Osteocyte (in vitro differentiated cells): ENCODE results near the gene TMEM270. TPM values are rescaled to one million over a fixed set of nuclear protein-coding genes. Genes with fewer than 3 reads are reported as not detected.
"Not testable (repeated sequence)": the region's sequence is repeated elsewhere in the genome, so short reads cannot be mapped to it uniquely, and the experiment has no call there.

Experiments used
- DNase-seq: peaks from one replicate; pipeline ENCODE4 v3.0.0; 2021; ENCODE audit warnings: mixed read lengths; ENCODE audit not compliant: unreplicated experiment; ENCODE audit errors: extremely low spot score
- H3K27ac Mint-ChIP-seq: one replicate; pipeline ENCODE4 v1.8.0; 2021; ENCODE audit warnings: mild to moderate bottlenecking, mixed read lengths; ENCODE audit not compliant: unreplicated experiment
- H3K27me3 Mint-ChIP-seq: one replicate; pipeline ENCODE4 v1.8.0; 2021; ENCODE audit warnings: mixed read lengths; ENCODE audit not compliant: unreplicated experiment
- H3K36me3 Mint-ChIP-seq: one replicate; pipeline ENCODE4 v1.8.0; 2021; ENCODE audit warnings: mixed read lengths; ENCODE audit not compliant: unreplicated experiment
- H3K4me1 Mint-ChIP-seq: one replicate; pipeline ENCODE4 v1.8.0; 2021; ENCODE audit warnings: mixed read lengths; ENCODE audit not compliant: unreplicated experiment
- H3K4me3 Mint-ChIP-seq: one replicate; pipeline ENCODE4 v1.8.0; 2021; ENCODE audit warnings: mild to moderate bottlenecking, moderate library complexity, mixed read lengths; ENCODE audit not compliant: unreplicated experiment
- H3K9me3 Mint-ChIP-seq: one replicate; pipeline ENCODE4 v1.8.0; 2021; ENCODE audit warnings: mixed read lengths; ENCODE audit not compliant: unreplicated experiment
- CTCF ChIP-seq: fragments of 200-600 bp; sonication (generic); IDR thresholded peaks from 2 replicates; pipeline ENCODE4 v1.5.0; 2021; ENCODE audit warnings: antibody characterized with exemption, mild to moderate bottlenecking, moderate library complexity
- total RNA-seq: library from RNA; stranded (reverse); gene quantifications from 2 replicates; pipeline ENCODE4 v1.2.1, GENCODE V29; 2021

TMEM270 gene
- total RNA-seq, 1 donor from 2014 or later, result not detected

- TF ChIP-seq CTCF, result no peak
- H3K4me3 Mint-ChIP-seq, result no peak overlapping the region
- H3K9me3 Mint-ChIP-seq, result no peaks in the 10 kb centered on the region
- DNase-seq, result no peak
- H3K4me1 Mint-ChIP-seq, result peaks cover 16% of the 10 kb centered on the region
- H3K27ac Mint-ChIP-seq, result no peak overlapping the region
- no peaks in the 10 kb centered on the region for H3K36me3 Mint-ChIP-seq
- H3K27me3 Mint-ChIP-seq, result no peaks in the 10 kb centered on the region
These were observed 40.9 kb upstream of the TMEM270 start for GRCh38 chr7:73820013-73820412.

- Mint-ChIP-seq H3K4me1 (peaks cover 16% of the 10 kb centered on the region), H3K27ac (peak overlapping the region; percentile 20)
- not testable (repeated sequence) for H3K9me3 Mint-ChIP-seq, DNase-seq, H3K36me3 Mint-ChIP-seq, H3K27me3 Mint-ChIP-seq, H3K4me3 Mint-ChIP-seq
These were observed 39.2 kb upstream of the TMEM270 start for GRCh38 chr7:73821597-73822285.

GRCh38 chr7:73822319-73823173 lies 38.4 kb upstream of the TMEM270 start:
- Mint-ChIP-seq H3K27ac (peak overlapping the region; percentile 39), H3K27me3 (no peaks in the 10 kb centered on the region), H3K4me1 (peaks cover 20% of the 10 kb centered on the region), H3K9me3 (no peaks in the 10 kb centered on the region), H3K36me3 (no peaks in the 10 kb centered on the region), H3K4me3 (no peak overlapping the region)
- DNase-seq, result no peak
- no peak for TF ChIP-seq CTCF

- Mint-ChIP-seq H3K36me3 (no peaks in the 10 kb centered on the region), H3K4me1 (peaks cover 26% of the 10 kb centered on the region), H3K27ac (peak overlapping the region; percentile 39), H3K9me3 (no peaks in the 10 kb centered on the region), H3K27me3 (no peaks in the 10 kb centered on the region), H3K4me3 (no peak overlapping the region)
- DNase-seq, result no peak
- TF ChIP-seq CTCF, result no peak
These were observed 37.7 kb upstream of the TMEM270 start for GRCh38 chr7:73823257-73823656.

- H3K9me3 Mint-ChIP-seq, result no peaks in the 10 kb centered on the region
- H3K36me3 Mint-ChIP-seq, result no peaks in the 10 kb centered on the region
- H3K4me1 Mint-ChIP-seq, result peaks cover 30% of the 10 kb centered on the region
- no peaks in the 10 kb centered on the region for H3K27me3 Mint-ChIP-seq
- H3K27ac Mint-ChIP-seq, result no peak overlapping the region
- no peak for TF ChIP-seq CTCF
- H3K4me3 Mint-ChIP-seq, result no peak overlapping the region
- no peak for DNase-seq
These were observed 36.9 kb upstream of the TMEM270 start for GRCh38 chr7:73823873-73824592.
